Measurements from ENCODE around the gene HSPA12A.

HSPA12A gene

DNA sequence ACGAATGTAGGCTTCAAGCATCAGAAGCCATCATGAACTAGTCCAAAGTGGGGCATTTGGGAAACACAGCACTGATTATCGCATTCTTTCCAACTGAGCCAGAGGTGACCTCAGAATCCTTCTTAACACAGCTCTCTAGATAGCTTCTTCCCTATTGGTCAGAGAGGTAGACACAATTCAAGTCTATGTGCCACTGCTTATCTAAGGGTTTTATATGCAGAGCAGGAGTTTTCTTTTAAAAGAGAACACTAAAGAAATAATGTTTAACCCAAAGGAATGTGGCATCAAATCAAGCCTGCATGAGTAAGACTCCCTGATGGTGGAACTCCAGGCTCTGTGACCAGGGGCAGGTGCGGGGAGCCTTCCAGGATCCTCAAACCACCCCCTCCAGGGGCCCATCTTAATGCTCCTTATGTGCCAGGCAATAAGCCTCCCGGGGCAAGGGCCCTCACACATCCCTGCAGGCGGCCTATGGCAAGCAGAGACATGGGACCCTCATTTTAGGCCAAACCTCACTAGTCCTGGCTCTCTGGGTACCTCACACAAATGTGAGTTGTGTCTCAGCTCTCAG, 13.8 kb downstream of the HSPA12A start:
- Mint-ChIP-seq H3K4me1 (peaks cover 6% of the 10 kb centered on the region), H3K27me3 (ENCODE audit: low read depth, poor library complexity) (peaks cover 61% of the 10 kb centered on the region), H3K9me3 (no peaks in the 10 kb centered on the region), H3K36me3 (ENCODE audit: low read depth) (no peaks in the 10 kb centered on the region), H3K4me3 (no peak overlapping the region), H3K27ac (no peak overlapping the region)
- TF ChIP-seq, protein P1, sequence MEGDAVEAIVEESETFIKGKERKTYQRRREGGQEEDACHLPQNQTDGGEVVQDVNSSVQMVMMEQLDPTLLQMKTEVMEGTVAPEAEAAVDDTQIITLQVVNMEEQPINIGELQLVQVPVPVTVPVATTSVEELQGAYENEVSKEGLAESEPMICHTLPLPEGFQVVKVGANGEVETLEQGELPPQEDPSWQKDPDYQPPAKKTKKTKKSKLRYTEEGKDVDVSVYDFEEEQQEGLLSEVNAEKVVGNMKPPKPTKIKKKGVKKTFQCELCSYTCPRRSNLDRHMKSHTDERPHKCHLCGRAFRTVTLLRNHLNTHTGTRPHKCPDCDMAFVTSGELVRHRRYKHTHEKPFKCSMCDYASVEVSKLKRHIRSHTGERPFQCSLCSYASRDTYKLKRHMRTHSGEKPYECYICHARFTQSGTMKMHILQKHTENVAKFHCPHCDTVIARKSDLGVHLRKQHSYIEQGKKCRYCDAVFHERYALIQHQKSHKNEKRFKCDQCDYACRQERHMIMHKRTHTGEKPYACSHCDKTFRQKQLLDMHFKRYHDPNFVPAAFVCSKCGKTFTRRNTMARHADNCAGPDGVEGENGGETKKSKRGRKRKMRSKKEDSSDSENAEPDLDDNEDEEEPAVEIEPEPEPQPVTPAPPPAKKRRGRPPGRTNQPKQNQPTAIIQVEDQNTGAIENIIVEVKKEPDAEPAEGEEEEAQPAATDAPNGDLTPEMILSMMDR (IDR thresholded peaks at IDR 0.05): no peak
- DNase-seq: no peak

DNA sequence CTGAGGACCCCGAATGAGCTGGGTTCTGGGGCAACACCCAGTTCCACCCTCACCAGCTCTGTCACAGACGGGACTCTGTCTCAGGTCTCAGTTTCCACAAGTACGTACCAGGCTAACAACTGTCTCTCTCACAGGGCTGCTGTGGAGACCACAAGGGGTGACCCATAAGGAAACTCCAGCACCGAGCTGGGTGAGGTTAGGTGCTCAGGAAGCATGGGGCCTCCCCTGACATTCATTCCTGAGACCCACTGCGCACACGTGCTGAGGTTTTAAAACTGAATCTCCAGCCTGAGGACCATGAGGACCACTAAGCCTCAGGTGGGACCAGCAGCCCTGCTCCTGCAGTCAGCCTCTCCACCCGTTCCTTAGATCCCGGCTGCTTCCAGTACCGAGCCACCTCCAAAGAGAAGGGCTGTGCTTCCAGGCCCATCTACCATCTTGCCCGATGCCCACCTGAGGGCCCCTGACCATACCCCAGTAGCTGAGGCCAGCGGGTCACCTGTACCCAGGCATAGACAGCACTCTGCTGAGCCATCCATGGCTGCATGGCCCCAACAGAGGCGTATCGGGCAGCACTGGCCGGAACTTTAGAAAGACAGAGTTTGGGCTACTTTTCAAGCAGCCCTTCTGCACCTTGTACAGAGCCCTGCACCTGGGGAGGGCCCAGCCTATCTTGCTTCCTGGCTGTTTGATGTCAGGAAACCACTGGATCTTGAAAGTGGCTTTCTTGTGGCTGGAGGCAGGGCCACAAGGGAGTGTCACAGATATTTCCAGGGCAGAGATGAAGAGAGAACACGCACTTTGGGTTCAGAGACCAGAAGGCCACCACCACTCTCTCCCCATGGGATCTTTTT, 18.7 kb downstream of the HSPA12A start:
- Mint-ChIP-seq H3K27ac (no peak overlapping the region), H3K9me3 (no peaks in the 10 kb centered on the region), H3K36me3 (ENCODE audit: low read depth) (no peaks in the 10 kb centered on the region), H3K4me3 (no peak overlapping the region), H3K4me1 (peaks cover 39% of the 10 kb centered on the region), H3K27me3 (ENCODE audit: low read depth, poor library complexity) (peaks cover 58% of the 10 kb centered on the region)
- no peak for DNase-seq
- TF ChIP-seq, protein P1 (IDR thresholded peaks at IDR 0.05): no peak

DNA sequence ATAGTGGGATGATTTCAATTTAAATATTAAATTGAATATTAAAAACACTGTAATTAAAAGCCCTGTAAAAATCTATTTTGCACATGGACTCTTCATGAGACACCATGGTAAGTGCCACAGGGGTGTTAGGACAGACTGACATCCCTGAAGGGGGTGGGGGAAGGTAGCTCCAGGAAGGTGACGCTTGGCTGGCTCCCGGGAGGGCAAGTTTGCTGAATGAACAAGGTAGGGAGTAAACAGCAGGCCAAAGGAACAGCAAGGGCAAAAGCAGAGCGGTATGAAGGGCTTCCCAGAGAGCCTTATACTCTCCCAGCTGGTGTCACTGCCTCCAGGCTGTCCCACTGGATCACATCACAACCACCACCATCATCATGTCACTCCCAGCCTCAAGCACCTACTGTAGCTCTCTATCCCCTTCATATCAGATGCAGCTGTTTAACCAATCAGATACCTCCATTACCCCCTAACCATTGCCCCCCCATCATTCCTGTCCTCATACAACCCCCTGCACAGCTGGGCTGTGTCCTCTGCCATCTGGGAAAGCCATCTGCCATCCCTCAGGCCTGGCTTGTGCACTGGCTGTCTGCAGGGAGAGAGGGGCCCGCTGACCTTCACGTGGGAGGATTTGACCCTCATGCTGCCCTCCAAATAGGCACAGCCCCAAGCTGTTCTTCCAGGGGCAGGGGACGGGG, 19.5 kb downstream of the HSPA12A start:
- Mint-ChIP-seq H3K36me3 (ENCODE audit: low read depth) (no peaks in the 10 kb centered on the region), H3K27me3 (ENCODE audit: low read depth, poor library complexity) (peaks cover 66% of the 10 kb centered on the region), H3K9me3 (no peaks in the 10 kb centered on the region), H3K4me3 (peak overlapping the region; percentile 58), H3K27ac (no peak overlapping the region), H3K4me1 (peaks cover 39% of the 10 kb centered on the region)
- no peak for DNase-seq
- TF ChIP-seq, protein P1 (IDR thresholded peaks at IDR 0.05): no peak

DNA sequence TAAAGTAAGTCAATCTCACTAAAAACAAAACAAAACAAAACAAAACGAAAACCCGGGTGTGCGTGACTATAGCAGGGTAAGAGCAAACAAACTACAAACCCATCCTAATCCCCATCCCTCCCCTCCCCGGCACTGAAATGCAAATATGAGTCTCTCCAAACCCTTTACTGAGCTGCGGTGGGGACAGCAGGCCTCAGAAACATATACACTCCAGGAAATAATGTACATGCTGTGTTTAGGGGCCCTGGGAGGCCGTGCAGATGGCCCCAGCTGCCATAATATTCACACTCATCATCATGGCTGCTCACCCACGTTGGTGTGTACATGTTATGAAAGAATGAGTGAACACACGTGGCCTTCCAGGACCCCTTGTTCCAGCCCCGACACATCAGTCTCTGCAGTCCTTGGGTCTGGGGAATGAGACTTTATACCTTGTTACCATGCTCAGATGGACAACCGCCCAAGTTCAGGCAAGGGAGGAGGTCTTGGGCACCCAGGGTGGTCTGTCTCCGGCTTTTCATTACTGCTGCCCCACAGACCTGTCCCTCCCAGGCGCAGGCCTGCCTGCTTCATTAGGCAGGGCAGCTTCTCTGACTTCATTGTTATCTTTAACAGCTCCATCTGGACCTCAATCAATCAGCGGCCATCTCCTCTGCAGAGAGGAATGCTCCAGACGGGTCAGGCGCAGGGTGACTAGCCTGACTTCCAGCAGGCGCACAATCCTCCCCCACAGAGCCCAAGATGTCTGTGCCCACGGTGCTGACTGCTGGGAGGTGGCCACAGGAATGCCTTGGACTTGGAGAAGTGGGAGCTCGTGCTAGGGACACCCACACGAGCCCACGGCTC, 20.6 kb downstream of the HSPA12A start:
- no peak overlapping the region for H3K4me3 Mint-ChIP-seq
- DNase-seq: peak; percentile 73
- TF ChIP-seq, protein P1 (IDR thresholded peaks at IDR 0.05): no peak
- H3K27me3 Mint-ChIP-seq (ENCODE audit: low read depth, poor library complexity): peaks cover 72% of the 10 kb centered on the region
- no peaks in the 10 kb centered on the region for H3K9me3 Mint-ChIP-seq
- no peaks in the 10 kb centered on the region for H3K36me3 Mint-ChIP-seq (ENCODE audit: low read depth)
- no peak overlapping the region for H3K27ac Mint-ChIP-seq
- H3K4me1 Mint-ChIP-seq: peaks cover 38% of the 10 kb centered on the region

DNA sequence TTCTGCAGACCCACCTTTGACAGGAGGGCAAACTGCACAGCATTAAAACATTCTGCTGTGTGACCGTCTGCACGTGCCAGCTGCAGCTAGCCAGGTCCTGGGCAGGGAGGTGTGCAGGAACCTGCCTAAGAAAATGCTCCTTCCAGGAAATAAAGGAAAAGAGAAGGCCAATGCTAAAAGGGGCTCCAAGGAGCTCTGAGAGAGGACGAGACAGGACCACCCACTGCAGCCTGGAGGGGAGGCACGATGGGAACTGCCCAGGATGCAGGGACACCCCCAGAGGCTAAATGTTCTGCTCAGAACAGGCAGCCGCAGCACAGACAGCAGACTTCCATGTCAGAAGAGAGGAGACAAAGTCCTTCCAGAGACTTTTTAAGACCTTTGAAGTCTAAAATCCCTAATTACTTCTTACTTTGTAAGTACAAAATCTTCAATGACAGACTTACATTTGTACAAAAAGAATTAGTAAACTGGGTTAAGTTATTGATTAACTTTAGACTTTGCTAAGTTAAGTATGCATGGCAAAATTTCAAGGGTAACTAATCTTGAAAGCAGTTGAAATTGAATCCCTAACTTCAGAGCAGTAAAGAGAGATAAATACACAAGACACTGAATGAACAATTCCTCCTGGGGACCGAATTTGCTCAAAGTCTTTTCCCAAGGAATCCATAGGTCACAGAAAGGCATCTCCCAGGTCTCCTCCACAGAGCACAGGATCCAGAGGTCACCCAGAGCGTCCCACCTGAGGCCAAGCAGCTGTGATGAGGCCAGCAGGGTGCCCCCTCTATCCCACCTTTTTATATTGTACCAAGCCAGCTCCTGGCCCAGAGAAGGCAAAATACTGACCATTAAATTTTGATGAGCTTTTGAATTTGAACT, 21.5 kb downstream of the HSPA12A start:
- H3K9me3 Mint-ChIP-seq: no peaks in the 10 kb centered on the region
- H3K27me3 Mint-ChIP-seq (ENCODE audit: low read depth, poor library complexity): peaks cover 67% of the 10 kb centered on the region
- H3K27ac Mint-ChIP-seq: no peak overlapping the region
- DNase-seq: peak; percentile 26
- TF ChIP-seq, protein P1 (IDR thresholded peaks at IDR 0.05): no peak
- no peaks in the 10 kb centered on the region for H3K36me3 Mint-ChIP-seq (ENCODE audit: low read depth)
- H3K4me3 Mint-ChIP-seq: no peak overlapping the region
- peaks cover 33% of the 10 kb centered on the region for H3K4me1 Mint-ChIP-seq

All from nephron progenitor cell (in vitro differentiated cells).